Measurements from ENCODE around the gene GPX3.

The GPX3 gene

GRCh38 chr5:151020304-151021110 is at the start of gene GPX3:
TSS of gene GPX3 (plus strand) at chr5:151020591. CDS start at chr5:151020655, 64 bp downstream.
- Histone ChIP-seq H3K36me3 (replicated peaks) (no peaks in the 10 kb centered on the region), H3K4me3 (ENCODE audit: low read depth, low read length) (peak within 1 kb of the TSS; percentile 57), H3K27ac (no peak within 1 kb of the TSS), H3K27me3 (replicated peaks) (no peaks in the 10 kb centered on the region)
- no peak for DNase-seq
- TF ChIP-seq, protein P1, sequence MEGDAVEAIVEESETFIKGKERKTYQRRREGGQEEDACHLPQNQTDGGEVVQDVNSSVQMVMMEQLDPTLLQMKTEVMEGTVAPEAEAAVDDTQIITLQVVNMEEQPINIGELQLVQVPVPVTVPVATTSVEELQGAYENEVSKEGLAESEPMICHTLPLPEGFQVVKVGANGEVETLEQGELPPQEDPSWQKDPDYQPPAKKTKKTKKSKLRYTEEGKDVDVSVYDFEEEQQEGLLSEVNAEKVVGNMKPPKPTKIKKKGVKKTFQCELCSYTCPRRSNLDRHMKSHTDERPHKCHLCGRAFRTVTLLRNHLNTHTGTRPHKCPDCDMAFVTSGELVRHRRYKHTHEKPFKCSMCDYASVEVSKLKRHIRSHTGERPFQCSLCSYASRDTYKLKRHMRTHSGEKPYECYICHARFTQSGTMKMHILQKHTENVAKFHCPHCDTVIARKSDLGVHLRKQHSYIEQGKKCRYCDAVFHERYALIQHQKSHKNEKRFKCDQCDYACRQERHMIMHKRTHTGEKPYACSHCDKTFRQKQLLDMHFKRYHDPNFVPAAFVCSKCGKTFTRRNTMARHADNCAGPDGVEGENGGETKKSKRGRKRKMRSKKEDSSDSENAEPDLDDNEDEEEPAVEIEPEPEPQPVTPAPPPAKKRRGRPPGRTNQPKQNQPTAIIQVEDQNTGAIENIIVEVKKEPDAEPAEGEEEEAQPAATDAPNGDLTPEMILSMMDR (IDR thresholded peaks at IDR 0.05; ENCODE audit: low read depth, low read length, missing control alignments) = no peak
- in situ Hi-C loops (cut with HindIII; ENCODE audit: low pct_ligation_motif_present, low sequenced_read_pairs) = no loop called here

DNA sequence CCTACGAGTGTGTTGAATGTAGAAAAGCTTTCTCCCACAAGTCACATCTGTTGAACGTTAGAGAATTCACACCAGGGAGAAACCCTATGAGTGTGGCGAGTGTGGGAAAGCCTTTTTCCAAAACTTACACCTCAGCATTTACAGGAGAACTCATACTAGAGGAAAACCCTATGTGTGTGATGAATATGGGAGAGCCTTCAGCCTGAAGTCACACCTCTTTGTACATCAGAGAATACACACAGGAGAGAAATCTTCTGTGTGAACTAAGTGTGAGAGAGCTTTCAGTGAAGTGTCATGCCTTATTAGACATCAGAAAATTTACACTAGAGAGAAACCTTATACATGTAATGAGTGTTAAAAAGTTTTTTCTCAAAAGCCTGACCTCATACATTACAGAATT is 41.8 kb upstream of the GPX3 start:
- no peaks in the 10 kb centered on the region for H3K36me3 ChIP-seq (replicated peaks)
- in situ Hi-C loops (cut with HindIII; ENCODE audit: low pct_ligation_motif_present, low sequenced_read_pairs) = no loop called here
- TF ChIP-seq, protein P1 (IDR thresholded peaks at IDR 0.05; ENCODE audit: low read depth, low read length, missing control alignments) = no peak
- no peak overlapping the region for H3K4me3 ChIP-seq (ENCODE audit: low read depth, low read length)
- DNase-seq = no peak
- H3K27me3 ChIP-seq (replicated peaks) = no peaks in the 10 kb centered on the region
- no peak overlapping the region for H3K27ac ChIP-seq

DNA sequence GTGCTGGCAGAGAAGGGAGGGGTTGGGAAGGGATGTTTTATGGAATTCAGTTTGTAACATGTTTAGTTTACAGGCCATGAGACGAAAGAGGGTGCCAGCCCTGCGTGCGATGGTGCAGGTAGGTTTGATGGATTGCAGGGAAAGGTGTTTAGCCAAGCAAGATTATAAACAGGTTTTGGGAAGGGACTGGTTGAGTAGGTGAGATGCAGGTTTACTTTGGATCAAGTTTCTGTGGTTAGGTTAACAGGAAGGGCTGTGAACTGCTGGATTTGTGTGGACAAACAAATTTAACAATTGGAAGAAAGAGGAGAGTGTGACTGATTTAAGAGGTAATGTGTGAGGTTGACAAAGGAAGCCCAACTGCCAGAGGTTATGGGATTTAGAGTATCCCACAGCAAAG is 32.6 kb upstream of the GPX3 start:
- Histone ChIP-seq H3K27me3 (replicated peaks) (no peaks in the 10 kb centered on the region), H3K27ac (no peak overlapping the region), H3K36me3 (replicated peaks) (no peaks in the 10 kb centered on the region), H3K4me3 (ENCODE audit: low read depth, low read length) (no peak overlapping the region)
- TF ChIP-seq, protein P1 (IDR thresholded peaks at IDR 0.05; ENCODE audit: low read depth, low read length, missing control alignments) = no peak
- in situ Hi-C loops (cut with HindIII; ENCODE audit: low pct_ligation_motif_present, low sequenced_read_pairs) = no loop called here
- no peak for DNase-seq

- TF ChIP-seq, protein P1 (IDR thresholded peaks at IDR 0.05; ENCODE audit: low read depth, low read length, missing control alignments) = peak; percentile 26
- no peaks in the 10 kb centered on the region for H3K27me3 ChIP-seq (replicated peaks)
- no peak for DNase-seq
- H3K36me3 ChIP-seq (replicated peaks) = no peaks in the 10 kb centered on the region
- in situ Hi-C loops (cut with HindIII; ENCODE audit: low pct_ligation_motif_present, low sequenced_read_pairs) = no loop called here
- no peak overlapping the region for H3K4me3 ChIP-seq (ENCODE audit: low read depth, low read length)
- no peak overlapping the region for H3K27ac ChIP-seq
These were observed 30.7 kb upstream of the GPX3 start for GRCh38 chr5:150989695-150990094.

- TF ChIP-seq, protein P1 (IDR thresholded peaks at IDR 0.05; ENCODE audit: low read depth, low read length, missing control alignments) = no peak
These were observed 27.7 kb upstream of the GPX3 start for GRCh38 chr5:150992705-150993104.

DNA sequence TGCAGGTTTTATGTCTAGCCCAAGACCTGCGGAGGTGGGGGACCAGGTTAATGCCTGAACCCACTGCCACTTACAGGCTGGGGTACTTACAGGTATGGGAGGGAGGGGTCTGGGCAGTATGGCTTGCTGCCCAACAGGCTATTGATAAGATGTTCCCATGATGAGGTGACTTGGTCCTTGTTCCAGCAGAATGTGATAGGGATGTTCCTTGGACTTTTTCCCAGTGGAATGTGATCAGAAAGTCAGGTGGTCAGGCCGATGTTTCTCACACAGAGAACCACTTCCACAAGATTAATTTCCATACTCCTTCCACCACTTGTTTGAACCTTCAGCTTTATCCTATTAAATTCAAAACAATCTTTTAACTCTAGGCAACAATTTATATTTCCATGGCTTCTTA is 27.0 kb upstream of the GPX3 start:
- H3K27me3 ChIP-seq (replicated peaks) = no peaks in the 10 kb centered on the region
- TF ChIP-seq, protein P1 (IDR thresholded peaks at IDR 0.05; ENCODE audit: low read depth, low read length, missing control alignments) = no peak
- no peak overlapping the region for H3K4me3 ChIP-seq (ENCODE audit: low read depth, low read length)
- no peak for DNase-seq
- H3K27ac ChIP-seq = no peak overlapping the region
- H3K36me3 ChIP-seq (replicated peaks) = no peaks in the 10 kb centered on the region
- in situ Hi-C loops (cut with HindIII; ENCODE audit: low pct_ligation_motif_present, low sequenced_read_pairs) = no loop called here

More at GRCh38 chr5:150992705-150993104, 27.7 kb upstream of the GPX3 start:
- Histone ChIP-seq H3K27ac (no peak overlapping the region), H3K4me3 (ENCODE audit: low read depth, low read length) (no peak overlapping the region), H3K36me3 (replicated peaks) (no peaks in the 10 kb centered on the region), H3K27me3 (replicated peaks) (no peaks in the 10 kb centered on the region)
- DNase-seq = no peak
- in situ Hi-C loops (cut with HindIII; ENCODE audit: low pct_ligation_motif_present, low sequenced_read_pairs) = no loop called here

All from brain microvascular endothelial cell (primary cell).